HFFc6 (cell line): ENCODE measurements around the gene PHYH. TPM values are rescaled to one million over a fixed set of nuclear protein-coding genes. Genes with fewer than 3 reads are reported as not detected.

ENCODE experiments used
- DNase-seq: peaks from one replicate; pipeline ENCODE4 v3.0.0-alpha.2; 2018
- H3K27ac Mint-ChIP-seq: 2 replicates; pipeline ENCODE4 v1.8.0; 2020; ENCODE audit warnings: mild to moderate bottlenecking, mixed read lengths
- H3K27me3 Mint-ChIP-seq: 2 replicates; pipeline ENCODE4 v1.8.0; 2021; ENCODE audit warnings: mild to moderate bottlenecking, moderate library complexity, mixed read lengths; ENCODE audit not compliant: insufficient read depth
- H3K36me3 Mint-ChIP-seq: 2 replicates; pipeline ENCODE4 v1.8.0; 2021; ENCODE audit warnings: low read depth, mixed read lengths
- H3K4me1 Mint-ChIP-seq: 2 replicates; pipeline ENCODE4 v1.8.0; 2020; ENCODE audit warnings: low read depth, mixed read lengths
- H3K4me3 Mint-ChIP-seq: 2 replicates; pipeline ENCODE4 v1.8.0; 2020; ENCODE audit warnings: mild to moderate bottlenecking, moderate library complexity, mixed read lengths
- H3K9me3 Mint-ChIP-seq: 2 replicates; pipeline ENCODE4 v1.8.0; 2020; ENCODE audit warnings: mild to moderate bottlenecking, mixed read lengths
- CTCF ChIP-seq: fragments of 200-600 bp; sonication (generic); IDR thresholded peaks from 2 replicates; pipeline ENCODE4 v1.5.0; 2021; ENCODE audit warnings: antibody characterized with exemption, mild to moderate bottlenecking
- total RNA-seq, 6 experiments: library from RNA; stranded (reverse); fragmentation: NEBNext Ultra II Directional; extraction: Animal tissue kit (Norgen Biotek cat#: 25700); gene quantifications; 2 replicates in 1 of 6; 3 replicates in 5 of 6; pipeline ENCODE4 v1.2.3, GENCODE V29; 2021

PHYH gene
- total RNA-seq, 6 experiments from 2014 or later, result 17.2 to 20.3 (median 17.6) TPM

GRCh38 chr10:13319166-13319565, 19.3 kb upstream of the PHYH start:
- H3K27ac Mint-ChIP-seq, result no peak overlapping the region
- H3K4me1 Mint-ChIP-seq, result no peaks in the 10 kb centered on the region
- H3K9me3 Mint-ChIP-seq, result no peaks in the 10 kb centered on the region
- H3K4me3 Mint-ChIP-seq, result no peak overlapping the region
- no peaks in the 10 kb centered on the region for H3K27me3 Mint-ChIP-seq
- DNase-seq, result no peak
- H3K36me3 Mint-ChIP-seq, result peaks cover 14% of the 10 kb centered on the region; the same call in 1 of the 2 replicates
- no peak for TF ChIP-seq CTCF

- no peaks in the 10 kb centered on the region for H3K4me1 Mint-ChIP-seq
- peaks cover 9% of the 10 kb centered on the region; the same call in 1 of the 2 replicates for H3K36me3 Mint-ChIP-seq
- TF ChIP-seq CTCF, result no peak
- no peak overlapping the region for H3K4me3 Mint-ChIP-seq
- no peak overlapping the region for H3K27ac Mint-ChIP-seq
- H3K27me3 Mint-ChIP-seq, result no peaks in the 10 kb centered on the region
- no peak for DNase-seq
- no peaks in the 10 kb centered on the region for H3K9me3 Mint-ChIP-seq
These were observed 17.6 kb upstream of the PHYH start for GRCh38 chr10:13317474-13317873.

GRCh38 chr10:13316635-13317311, 16.9 kb upstream of the PHYH start:
- Mint-ChIP-seq H3K4me3 (no peak overlapping the region), H3K27me3 (no peaks in the 10 kb centered on the region), H3K36me3 (peaks cover 9% of the 10 kb centered on the region; the same call in 1 of the 2 replicates), H3K4me1 (no peaks in the 10 kb centered on the region), H3K9me3 (no peaks in the 10 kb centered on the region), H3K27ac (no peak overlapping the region)
- DNase-seq, result no peak
- TF ChIP-seq CTCF, result no peak

- H3K9me3 Mint-ChIP-seq, result no peaks in the 10 kb centered on the region
- TF ChIP-seq CTCF, result no peak
- H3K27me3 Mint-ChIP-seq, result peaks cover 3% of the 10 kb centered on the region; the same call in 1 of the 2 replicates
- H3K4me1 Mint-ChIP-seq, result no peaks in the 10 kb centered on the region
- peaks cover 9% of the 10 kb centered on the region; the same call in 1 of the 2 replicates for H3K36me3 Mint-ChIP-seq
- H3K27ac Mint-ChIP-seq, result no peak overlapping the region
- H3K4me3 Mint-ChIP-seq, result no peak overlapping the region
- no peak for DNase-seq
These were observed 15.5 kb upstream of the PHYH start for GRCh38 chr10:13315361-13315760.

- no peak overlapping the region for H3K4me3 Mint-ChIP-seq
- peaks cover 4% of the 10 kb centered on the region for H3K27me3 Mint-ChIP-seq
- H3K9me3 Mint-ChIP-seq, result no peaks in the 10 kb centered on the region
- TF ChIP-seq CTCF, result no peak
- peak; percentile 1 for DNase-seq
- no peaks in the 10 kb centered on the region for H3K4me1 Mint-ChIP-seq
- no peak overlapping the region for H3K27ac Mint-ChIP-seq
- H3K36me3 Mint-ChIP-seq, result no peaks in the 10 kb centered on the region
These were observed 11.3 kb upstream of the PHYH start for GRCh38 chr10:13311177-13311575.
